NCI-H2029 treated with DMSO at 0.1 percent for 48 hours (cell line): ENCODE measurements around the gene ZFYVE16.
"Not testable (repeated sequence)": the region's sequence is repeated elsewhere in the genome, so short reads cannot be mapped to it uniquely, and the experiment has no call there.

ENCODE experiments used
- DNase-seq: peaks from one replicate; lab custom pipeline; 2025; lab: John Stamatoyannopoulos, UW

ZFYVE16 gene

GRCh38 chr5:80409367-80409966 lies 1.6 kb downstream of the ZFYVE16 start:
- no peak for DNase-seq

DNA sequence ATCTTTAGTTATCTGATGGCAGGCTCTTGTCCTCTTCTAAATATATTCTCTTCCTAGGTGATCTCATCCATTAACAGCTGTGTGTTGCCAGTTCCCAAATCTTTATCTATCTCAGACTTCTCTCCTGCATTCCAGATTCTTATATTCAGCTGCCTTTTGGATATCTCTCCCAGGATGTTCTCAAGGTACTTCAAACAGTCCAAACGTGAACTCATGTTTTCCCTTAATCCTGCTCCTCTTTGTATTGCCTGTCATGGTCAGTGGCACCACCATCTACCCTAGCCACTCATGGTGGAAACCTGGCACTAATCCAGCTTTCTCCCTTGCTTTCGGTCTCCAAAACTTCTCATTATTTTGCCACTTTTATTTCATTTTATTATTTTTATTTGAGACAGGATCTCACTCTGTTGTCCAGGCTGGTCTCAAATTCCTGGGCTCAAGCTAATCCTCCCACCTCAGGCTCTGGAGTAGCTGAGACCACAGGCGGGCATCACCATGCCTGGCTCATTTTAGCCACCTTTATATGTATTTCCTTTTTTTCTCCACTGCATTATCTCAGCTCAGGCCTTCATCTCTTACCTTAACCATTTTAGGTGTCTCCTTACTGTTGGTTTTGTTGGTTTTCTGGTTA lies 3.8 kb downstream of the ZFYVE16 start:
- DNase-seq: no peak

DNA sequence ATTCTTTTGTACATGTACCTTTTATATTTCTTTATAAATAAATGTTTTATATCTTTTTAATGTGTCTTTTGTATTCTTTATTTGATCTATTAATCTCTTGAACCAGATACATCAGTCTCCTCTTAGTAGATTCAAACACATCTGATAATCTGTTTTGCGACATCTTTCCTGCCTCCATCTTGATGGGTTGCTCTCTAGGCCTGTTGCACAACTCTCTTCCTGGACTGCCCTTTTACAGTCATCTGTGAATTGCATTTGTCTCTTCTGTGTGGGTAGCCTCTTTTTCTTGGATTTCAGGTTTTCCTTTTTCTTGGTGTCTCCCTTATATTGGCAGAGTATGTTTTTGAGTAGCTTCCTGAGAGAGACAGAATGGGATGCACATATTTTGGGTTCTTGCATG lies 6.2 kb downstream of the ZFYVE16 start:
- DNase-seq: no peak

DNA sequence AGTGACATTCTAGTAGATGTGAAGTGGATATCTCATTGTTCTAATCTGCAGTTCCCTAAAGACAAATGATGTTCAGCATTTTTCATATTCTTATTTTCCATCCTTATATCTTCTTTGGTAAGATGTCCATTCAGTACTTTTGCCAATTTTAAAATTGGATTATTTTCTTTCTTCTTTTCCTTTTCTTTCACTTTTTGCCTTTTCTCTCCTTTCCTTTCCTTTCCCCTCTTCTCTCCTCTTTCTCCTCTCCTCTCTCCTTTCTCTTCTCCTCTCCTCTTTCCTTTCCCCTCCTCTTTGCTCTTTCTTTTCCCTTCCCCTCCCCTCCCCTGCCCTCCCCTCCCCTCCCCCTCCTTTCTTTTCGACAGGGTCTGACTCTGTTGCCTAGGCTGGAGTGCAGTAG lies 10.1 kb downstream of the ZFYVE16 start:
- DNase-seq: no peak

- DNase-seq: not testable (repeated sequence)
These were observed 16.5 kb downstream of the ZFYVE16 start for GRCh38 chr5:80424365-80424764.

GRCh38 chr5:80435476-80435875 lies 27.6 kb downstream of the ZFYVE16 start:
- no peak for DNase-seq

GRCh38 chr5:80437326-80437725 lies 29.5 kb downstream of the ZFYVE16 start:
- no peak for DNase-seq

- DNase-seq: no peak
These were observed 30.9 kb downstream of the ZFYVE16 start for GRCh38 chr5:80438739-80439138.

- no peak for DNase-seq
These were observed 31.3 kb downstream of the ZFYVE16 start for GRCh38 chr5:80439213-80439612.

- no peak for DNase-seq
These were observed 34.9 kb downstream of the ZFYVE16 start for GRCh38 chr5:80442742-80443141.

- no peak for DNase-seq
These were observed 45.5 kb downstream of the ZFYVE16 start for GRCh38 chr5:80453366-80453765.

GRCh38 chr5:80463269-80463668 lies 55.4 kb downstream of the ZFYVE16 start:
- no peak for DNase-seq

GRCh38 chr5:80466669-80467485 lies 59.0 kb downstream of the ZFYVE16 start:
- no peak for DNase-seq

DNA sequence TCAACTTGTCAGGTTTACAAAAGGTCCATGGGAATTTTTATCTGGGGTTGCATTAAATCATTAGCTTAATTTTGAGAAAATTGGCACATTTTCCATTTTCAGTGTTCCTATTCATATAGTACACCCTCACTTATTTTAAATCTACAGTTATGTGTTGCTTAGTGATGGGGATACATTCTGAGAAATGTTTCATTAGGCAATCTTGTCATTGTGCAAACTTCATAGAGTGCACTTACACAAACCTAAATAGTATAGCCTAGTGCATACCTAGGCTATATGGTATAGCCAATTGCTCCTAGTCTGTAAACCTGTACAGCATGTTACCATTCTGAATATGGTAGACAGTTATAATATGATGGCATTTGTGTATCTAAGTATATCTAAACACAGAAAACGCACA lies 60.3 kb downstream of the ZFYVE16 start:
- no peak for DNase-seq

GRCh38 chr5:80470631-80471030 lies 62.8 kb downstream of the ZFYVE16 start:
- not testable (repeated sequence) for DNase-seq

GRCh38 chr5:80474929-80475328 lies 67.1 kb downstream of the ZFYVE16 start:
- DNase-seq: no peak

GRCh38 chr5:80479713-80480112 lies 71.8 kb downstream of the ZFYVE16 start:
- no peak for DNase-seq

- DNase-seq: no peak
These were observed 72.5 kb downstream of the ZFYVE16 start for GRCh38 chr5:80480354-80480753.

DNA sequence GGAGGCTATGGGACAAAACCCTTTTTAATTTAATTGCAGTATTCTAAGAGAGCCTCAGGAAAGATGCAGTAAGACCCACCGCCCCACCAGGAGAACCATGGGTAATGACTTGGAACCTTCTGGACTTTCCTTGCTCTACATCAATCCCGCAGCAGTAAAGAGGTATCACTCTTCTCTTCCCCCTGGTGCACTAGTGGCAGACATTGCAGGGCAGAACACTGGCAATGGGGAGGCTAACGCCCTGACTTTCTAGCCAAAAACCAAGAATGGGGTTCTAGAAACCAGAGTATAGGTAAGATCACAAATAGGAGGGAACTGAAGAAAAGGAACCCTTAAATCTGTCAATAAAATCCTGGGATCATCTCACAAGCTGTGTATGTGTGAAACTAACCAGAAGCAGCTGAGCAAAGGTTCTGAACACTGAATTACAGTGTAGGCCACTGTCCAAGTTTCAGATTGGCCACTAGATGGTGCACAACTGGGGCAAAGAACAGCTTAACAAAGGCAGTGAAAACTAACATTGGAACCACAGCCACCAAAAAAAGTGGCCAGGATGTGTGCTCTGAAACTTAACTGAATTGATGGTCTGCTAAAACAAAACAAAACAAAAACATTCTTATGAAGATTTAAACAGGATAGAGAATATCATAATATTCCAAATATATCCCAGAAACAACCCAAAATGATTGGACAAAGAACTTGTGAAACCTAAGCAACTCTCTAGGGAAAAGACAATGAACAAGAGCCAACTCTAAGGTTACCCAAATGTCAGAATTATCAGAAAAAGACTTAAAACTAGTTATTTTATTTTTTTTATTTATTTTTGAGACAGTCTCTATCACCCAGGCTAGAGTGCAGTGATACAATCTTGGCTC lies 73.4 kb downstream of the ZFYVE16 start:
- peak; percentile 48 for DNase-seq

GRCh38 chr5:80482578-80482977 lies 74.7 kb downstream of the ZFYVE16 start:
- DNase-seq: no peak

DNA sequence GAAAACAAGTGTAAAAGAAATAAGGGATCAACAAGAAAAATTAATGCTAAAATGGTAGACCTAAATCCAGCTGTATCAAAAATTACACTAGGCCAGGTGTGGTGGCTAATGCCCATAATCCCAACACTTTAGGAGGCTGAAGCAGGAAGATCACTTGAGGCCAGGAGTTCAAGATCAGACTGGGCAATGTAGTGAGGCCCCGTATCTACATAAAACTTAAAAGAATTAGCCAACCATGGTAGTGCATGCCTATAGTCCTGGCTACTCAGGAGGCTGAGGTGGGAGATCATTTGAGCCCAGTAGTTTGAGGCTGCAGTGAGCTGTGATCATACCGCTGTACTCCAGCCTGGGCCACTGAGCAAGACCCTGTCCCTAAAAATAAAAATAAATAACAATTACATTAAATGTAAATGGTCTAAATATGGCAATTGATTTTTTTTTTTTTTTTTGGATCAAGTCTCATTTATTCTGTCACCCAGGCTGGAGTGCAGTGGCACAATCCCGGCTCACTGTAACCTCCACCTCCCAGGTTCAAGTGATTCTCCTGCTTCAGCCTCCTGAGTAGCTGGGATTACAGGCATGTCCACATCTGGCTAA lies 75.9 kb downstream of the ZFYVE16 start:
- DNase-seq: no peak

- DNase-seq: no peak
These were observed 79.6 kb downstream of the ZFYVE16 start for GRCh38 chr5:80487444-80487828.
